Measurements from ENCODE around the gene APOC1.

APOC1 gene

DNA sequence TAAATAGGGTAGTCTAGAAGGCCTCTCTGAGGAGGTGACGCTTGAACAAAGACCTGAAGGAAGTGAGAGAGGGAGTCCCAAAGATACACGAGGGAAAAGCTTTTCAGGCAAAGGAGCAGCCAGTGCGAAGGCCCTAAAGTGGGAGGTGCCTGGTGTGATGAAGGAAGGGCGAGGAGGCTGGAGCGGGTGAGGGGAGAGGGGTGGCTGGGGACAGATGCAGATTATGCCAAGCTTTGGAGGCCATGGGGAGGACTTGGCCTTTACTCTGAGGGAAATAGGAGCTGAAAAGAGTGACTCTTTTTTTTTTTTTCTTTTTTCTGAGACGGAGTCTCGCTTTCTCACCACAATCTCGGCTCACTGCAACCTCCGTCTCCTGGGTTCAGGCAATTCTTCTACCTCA is 43.7 kb downstream of the APOC1 start:
- 89 to 99% methylated on average over 5 to 7 of the region's 9 CpGs for WGBS, 2 experiments (ENCODE audit: insufficient coverage in 2 of 2)

DNA sequence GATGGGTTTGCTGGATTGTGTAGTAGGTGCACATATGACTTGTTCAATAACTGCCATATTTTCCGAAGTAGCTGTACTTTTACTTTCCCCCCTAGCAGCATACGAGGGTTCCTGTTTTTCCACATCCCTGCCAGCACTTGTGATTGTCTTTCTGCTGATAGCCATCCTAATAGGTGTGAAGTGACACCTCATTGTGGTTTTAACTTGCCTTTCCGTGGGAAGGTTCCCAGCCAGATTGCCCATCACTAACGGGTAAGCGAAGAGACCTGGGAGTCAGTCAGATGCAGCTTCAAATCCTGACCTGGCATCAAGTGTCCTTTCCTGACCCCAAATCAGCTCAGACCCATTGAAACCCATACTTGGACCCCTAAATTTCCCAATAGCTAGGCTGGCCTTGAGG is 45.3 kb downstream of the APOC1 start:
- 84 to 88% methylated on average over 3 to 4 of the region's 5 CpGs for WGBS, 2 experiments (ENCODE audit: insufficient coverage in 2 of 2)
- Histone ChIP-seq H3K4me1 (ENCODE audit: control insufficient read depth, insufficient read depth, low read length, poor library complexity, severe bottlenecking) (peaks cover 13% of the 10 kb centered on the region), H3K9me3 (ENCODE audit: control insufficient read depth, low read length) (no peaks in the 10 kb centered on the region), H3K4me3 (ENCODE audit: extremely low read depth, insufficient read depth, low read length, poor library complexity, severe bottlenecking) (no peak overlapping the region), H3K27ac (ENCODE audit: low read depth, low read length, severe bottlenecking) (no peak overlapping the region), H3K36me3 (ENCODE audit: control insufficient read depth, insufficient read depth, low read length) (peaks cover 50% of the 10 kb centered on the region)

More for the DNA sequence above, 43.7 kb downstream of the APOC1 start:
- Histone ChIP-seq H3K4me3 (ENCODE audit: extremely low read depth, insufficient read depth, low read length, poor library complexity, severe bottlenecking) (no peak overlapping the region), H3K27ac (ENCODE audit: low read depth, low read length, severe bottlenecking) (no peak overlapping the region), H3K4me1 (ENCODE audit: control insufficient read depth, insufficient read depth, low read length, poor library complexity, severe bottlenecking) (peaks cover 13% of the 10 kb centered on the region), H3K9me3 (ENCODE audit: control insufficient read depth, low read length) (no peaks in the 10 kb centered on the region), H3K36me3 (ENCODE audit: control insufficient read depth, insufficient read depth, low read length) (peaks cover 39% of the 10 kb centered on the region)

DNA sequence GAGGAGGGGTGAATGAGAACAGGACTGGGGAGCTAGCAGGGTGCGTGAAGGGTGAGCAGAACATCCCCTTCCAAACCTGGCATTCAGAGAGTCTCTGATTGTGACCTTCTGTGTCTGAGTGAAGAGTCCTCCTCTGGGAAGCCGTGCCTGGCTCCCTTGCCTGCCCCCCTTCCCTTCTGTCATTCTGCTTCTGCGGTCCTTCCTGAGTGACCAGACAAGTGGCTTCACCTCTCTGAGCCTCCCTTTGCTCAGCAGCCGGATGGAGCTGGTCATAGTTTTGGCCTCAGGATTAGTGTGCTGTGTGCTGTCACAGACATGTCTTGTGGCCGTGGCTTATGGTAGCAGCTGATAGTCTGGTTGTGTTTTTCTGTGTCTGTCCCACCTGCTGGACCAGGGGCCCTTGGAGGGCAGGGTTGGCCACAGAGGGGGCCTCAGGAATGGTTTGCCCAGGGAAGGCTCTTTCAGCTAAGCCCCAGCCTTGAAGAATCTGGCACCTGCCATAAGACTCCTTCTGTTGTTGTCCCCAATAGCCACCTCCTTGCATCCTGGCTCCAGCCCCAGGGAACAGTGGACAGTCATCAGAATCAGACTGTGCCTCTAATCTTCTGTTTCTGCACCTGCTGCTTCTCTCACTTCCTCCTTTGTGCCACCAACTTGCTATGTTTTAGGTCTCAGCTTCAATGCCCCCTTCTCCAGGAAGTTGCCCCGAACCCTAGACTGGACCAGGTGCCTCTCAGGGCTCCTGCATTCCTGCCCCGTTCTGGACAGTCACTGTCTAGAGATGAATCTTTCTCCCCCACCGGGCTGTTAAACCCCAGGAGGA is 46.7 kb downstream of the APOC1 start:
- H3K36me3 ChIP-seq (ENCODE audit: control insufficient read depth, insufficient read depth, low read length): peaks cover 60% of the 10 kb centered on the region
- peaks cover 13% of the 10 kb centered on the region for H3K4me1 ChIP-seq (ENCODE audit: control insufficient read depth, insufficient read depth, low read length, poor library complexity, severe bottlenecking)
- no peak overlapping the region for H3K27ac ChIP-seq (ENCODE audit: low read depth, low read length, severe bottlenecking)
- no peak overlapping the region for H3K4me3 ChIP-seq (ENCODE audit: extremely low read depth, insufficient read depth, low read length, poor library complexity, severe bottlenecking)
- 90 to 94% methylated on average over 7 to 8 of the region's 8 CpGs for WGBS, 2 experiments (ENCODE audit: insufficient coverage in 2 of 2)
- no peaks in the 10 kb centered on the region for H3K9me3 ChIP-seq (ENCODE audit: control insufficient read depth, low read length)

DNA sequence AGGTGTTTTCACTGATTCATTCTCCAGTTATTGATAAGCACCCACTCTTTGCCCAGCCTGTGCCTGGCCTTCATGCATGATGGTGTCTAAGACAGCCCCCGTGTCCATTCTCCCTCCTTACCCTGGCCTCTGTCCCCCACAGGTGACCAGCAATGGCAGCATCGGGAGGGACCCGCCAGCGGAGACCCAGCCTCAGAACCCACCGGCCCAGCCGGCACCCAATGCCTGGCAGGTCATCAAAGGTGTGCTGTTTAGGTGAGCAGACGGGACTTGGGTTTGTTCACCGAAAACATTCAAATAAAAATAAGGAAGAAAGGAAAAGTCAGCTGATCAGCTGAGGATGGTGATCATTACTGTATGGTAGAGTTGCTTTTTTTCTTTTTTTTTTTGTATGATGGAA is 47.4 kb downstream of the APOC1 start:
- H3K27ac ChIP-seq (ENCODE audit: low read depth, low read length, severe bottlenecking): no peak overlapping the region
- peaks cover 6% of the 10 kb centered on the region for H3K4me1 ChIP-seq (ENCODE audit: control insufficient read depth, insufficient read depth, low read length, poor library complexity, severe bottlenecking)
- H3K36me3 ChIP-seq (ENCODE audit: control insufficient read depth, insufficient read depth, low read length): peaks cover 65% of the 10 kb centered on the region
- H3K9me3 ChIP-seq (ENCODE audit: control insufficient read depth, low read length): no peaks in the 10 kb centered on the region
- H3K4me3 ChIP-seq (ENCODE audit: extremely low read depth, insufficient read depth, low read length, poor library complexity, severe bottlenecking): no peak overlapping the region
- 96 to 97% methylated on average over 5 to 8 of the region's 8 CpGs for WGBS, 2 experiments (ENCODE audit: insufficient coverage in 2 of 2)

DNA sequence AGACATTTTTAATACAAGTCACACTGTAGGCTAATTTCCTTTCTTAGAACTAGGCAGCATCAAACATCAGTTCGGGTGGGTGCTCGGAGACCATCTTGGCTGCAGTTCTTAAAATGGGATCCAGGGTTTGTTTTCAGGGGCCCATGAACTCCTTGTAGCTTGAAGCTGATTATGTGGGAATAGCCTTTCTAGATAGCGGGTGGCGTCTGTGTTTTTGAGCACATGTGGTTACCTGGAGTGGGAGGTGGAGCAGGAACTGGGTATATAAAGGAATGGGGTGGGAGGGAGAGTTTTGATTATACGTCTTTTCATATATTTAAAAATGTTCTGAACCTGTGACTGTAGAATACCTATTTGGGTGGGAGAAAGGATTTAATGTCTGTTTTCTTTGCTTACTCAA is 53.7 kb downstream of the APOC1 start:
- 96% methylated on average over 4 of the region's 5 CpGs for WGBS, 2 experiments (ENCODE audit: insufficient coverage in 2 of 2)

DNA sequence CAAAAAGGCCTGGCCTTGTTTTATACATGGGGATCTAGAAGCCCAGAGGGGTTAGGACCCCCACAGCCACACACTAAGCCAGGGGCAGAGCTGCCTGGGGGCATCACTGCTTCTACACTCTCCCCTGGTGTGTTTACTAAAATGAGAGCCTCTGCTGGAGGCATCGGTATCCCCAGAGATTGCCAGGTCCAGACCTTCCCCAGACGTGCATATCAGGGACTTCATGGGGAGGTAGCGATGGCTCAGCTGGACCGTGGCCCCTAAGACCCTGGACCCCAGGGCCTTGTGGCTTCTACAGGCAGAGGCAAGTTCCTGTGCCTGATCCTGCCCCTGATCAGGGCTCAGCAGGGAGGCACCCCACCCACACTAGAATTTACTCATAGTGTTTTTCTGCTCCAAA is 54.3 kb downstream of the APOC1 start:
- Histone ChIP-seq H3K27ac (ENCODE audit: low read depth, low read length, severe bottlenecking) (no peak overlapping the region), H3K4me3 (ENCODE audit: extremely low read depth, insufficient read depth, low read length, poor library complexity, severe bottlenecking) (no peak overlapping the region), H3K36me3 (ENCODE audit: control insufficient read depth, insufficient read depth, low read length) (peaks cover 70% of the 10 kb centered on the region), H3K4me1 (ENCODE audit: control insufficient read depth, insufficient read depth, low read length, poor library complexity, severe bottlenecking) (no peaks in the 10 kb centered on the region), H3K9me3 (ENCODE audit: control insufficient read depth, low read length) (no peaks in the 10 kb centered on the region)
- 89 to 94% methylated on average over 4 of the region's 4 CpGs for WGBS, 2 experiments (ENCODE audit: insufficient coverage in 2 of 2)

More for the DNA sequence above, 53.7 kb downstream of the APOC1 start:
- H3K4me3 ChIP-seq (ENCODE audit: extremely low read depth, insufficient read depth, low read length, poor library complexity, severe bottlenecking): no peak overlapping the region
- peaks cover 68% of the 10 kb centered on the region for H3K36me3 ChIP-seq (ENCODE audit: control insufficient read depth, insufficient read depth, low read length)
- no peak overlapping the region for H3K27ac ChIP-seq (ENCODE audit: low read depth, low read length, severe bottlenecking)
- no peaks in the 10 kb centered on the region for H3K4me1 ChIP-seq (ENCODE audit: control insufficient read depth, insufficient read depth, low read length, poor library complexity, severe bottlenecking)
- H3K9me3 ChIP-seq (ENCODE audit: control insufficient read depth, low read length): no peaks in the 10 kb centered on the region

Measured in mesodermal cell (in vitro differentiated cells).